Renal cortical epithelial cell (primary cell): Measurements from ENCODE around the gene PLGRKT. TPM values are rescaled to one million over a fixed set of nuclear protein-coding genes. Genes with fewer than 3 reads are reported as not detected.
"Not testable (repeated sequence)": the region's sequence is repeated elsewhere in the genome, so short reads cannot be mapped to it uniquely, and the experiment has no call there.

Experiments
- DNase-seq: peaks from one replicate; pipeline ENCODE4 v3.0.0-alpha.2; 2011; ENCODE audit warnings: low read depth
- total RNA-seq: library from RNA; depleted of rRNA; stranded (reverse); fragments of >200 nt; gene quantifications from 2 replicates; pipeline ENCODE4 v1.2.3, GENCODE V29; 2014

Gene PLGRKT, protein sequence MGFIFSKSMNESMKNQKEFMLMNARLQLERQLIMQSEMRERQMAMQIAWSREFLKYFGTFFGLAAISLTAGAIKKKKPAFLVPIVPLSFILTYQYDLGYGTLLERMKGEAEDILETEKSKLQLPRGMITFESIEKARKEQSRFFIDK
- total RNA-seq = 19.8 and 53.1 TPM in 2 replicates

- peak; percentile 86 for DNase-seq
Measured at GRCh38 chr9:5437254-5438216, at the start of gene PLGRKT. Gene PLGRKT, minus strand, starts transcription at chr9:5437925. Its CDS starts 5,948 bp downstream, at chr9:5431977.

- no peak for DNase-seq
Measured at GRCh38 chr9:5486988-5487387, 49.3 kb upstream of the PLGRKT start.

- no peak for DNase-seq
Measured at GRCh38 chr9:5485378-5486085, 47.8 kb upstream of the PLGRKT start.

GRCh38 chr9:5483306-5483705 lies 45.6 kb upstream of the PLGRKT start:
- DNase-seq = no peak

DNA sequence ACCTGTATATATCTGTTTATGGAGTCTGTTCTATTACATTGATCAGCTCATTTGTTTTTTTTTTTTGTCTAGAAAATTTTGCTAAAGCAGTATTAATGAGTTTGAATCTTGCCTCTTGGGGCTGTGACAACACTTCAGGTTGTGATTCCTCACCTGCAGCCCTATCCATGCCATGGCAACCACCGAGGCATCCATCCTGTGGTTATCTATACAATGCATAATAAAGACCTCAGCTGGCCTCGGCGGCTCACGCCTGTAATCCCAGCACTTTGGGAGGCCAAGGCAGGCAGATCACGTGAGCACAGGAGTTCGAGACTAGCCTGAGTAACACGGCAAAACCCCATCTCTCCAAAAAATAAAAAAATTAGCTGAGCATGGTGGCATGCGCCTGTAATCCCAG lies 44.5 kb upstream of the PLGRKT start:
- no peak for DNase-seq

- DNase-seq = no peak
Measured at GRCh38 chr9:5481322-5482040, 43.8 kb upstream of the PLGRKT start.

GRCh38 chr9:5480919-5481318 lies 43.2 kb upstream of the PLGRKT start:
- no peak for DNase-seq

DNA sequence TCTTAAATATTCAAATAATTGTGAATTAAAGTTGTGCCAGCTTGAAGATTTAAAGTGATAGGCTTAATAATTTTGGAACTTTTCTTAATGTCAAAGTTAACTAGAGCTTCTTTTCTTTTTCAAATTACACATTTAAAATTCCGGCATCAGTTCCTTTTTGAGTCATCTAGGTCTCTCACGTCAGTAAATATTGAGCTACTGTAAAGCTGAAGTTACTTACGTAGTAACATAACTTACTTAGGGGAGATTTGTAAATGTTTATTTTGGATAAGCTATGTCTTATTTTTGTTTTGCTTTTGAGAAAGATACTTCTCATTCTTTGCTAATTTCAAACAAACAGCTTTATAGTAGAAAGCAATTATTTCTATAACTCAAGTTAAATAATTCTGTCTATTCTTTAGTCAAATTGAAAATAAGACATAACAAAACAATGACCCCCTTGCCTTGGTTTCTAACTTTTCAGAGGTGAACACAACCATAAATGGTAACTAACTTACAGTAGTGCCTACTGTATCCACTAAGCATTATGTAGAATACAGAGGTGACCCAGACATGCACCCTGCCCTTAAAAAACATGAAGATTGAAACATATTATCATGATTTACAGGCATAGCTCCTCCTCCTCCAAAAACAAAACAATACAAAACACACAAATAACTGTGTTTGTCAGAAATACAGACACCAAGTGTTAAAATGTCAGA lies 42.4 kb upstream of the PLGRKT start:
- no peak for DNase-seq

DNA sequence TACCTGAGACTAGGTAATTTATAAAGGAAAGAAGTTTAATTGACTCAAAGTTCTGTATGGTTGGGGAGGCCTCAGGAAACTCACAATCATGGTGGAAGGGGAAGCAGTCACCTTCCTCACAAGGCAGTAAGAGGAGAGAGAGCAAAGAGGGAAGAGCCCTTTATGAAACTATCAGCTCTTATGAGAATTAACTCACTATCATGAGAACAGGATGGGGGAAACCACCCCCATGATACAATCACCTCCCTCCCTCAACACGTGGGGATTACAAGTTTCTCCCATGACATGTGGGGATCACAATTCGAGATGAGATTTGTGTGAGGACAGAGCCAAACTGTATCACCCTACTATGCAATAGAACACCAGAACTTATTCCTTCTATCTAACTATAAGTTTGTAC lies 40.5 kb upstream of the PLGRKT start:
- DNase-seq = no peak

DNA sequence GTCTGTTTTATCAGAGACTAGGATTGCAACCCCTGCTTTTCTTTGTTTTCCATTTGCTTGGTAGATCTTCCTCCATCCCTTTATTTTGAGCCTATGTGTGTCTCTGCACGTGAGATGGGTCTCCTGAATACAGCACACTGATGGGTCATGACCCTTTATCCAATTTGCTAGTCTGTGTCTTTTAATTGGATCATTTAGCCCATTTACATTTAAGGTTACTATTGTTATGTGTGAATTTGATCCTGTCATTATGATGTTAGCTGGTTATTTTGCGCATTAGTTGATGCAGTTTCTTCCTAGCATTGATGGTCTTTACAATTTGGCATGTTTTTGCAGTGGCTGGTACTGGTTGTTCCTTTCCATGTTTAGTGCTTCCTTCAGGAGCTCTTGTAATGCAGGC lies 37.9 kb upstream of the PLGRKT start:
- not testable (repeated sequence) for DNase-seq

DNA sequence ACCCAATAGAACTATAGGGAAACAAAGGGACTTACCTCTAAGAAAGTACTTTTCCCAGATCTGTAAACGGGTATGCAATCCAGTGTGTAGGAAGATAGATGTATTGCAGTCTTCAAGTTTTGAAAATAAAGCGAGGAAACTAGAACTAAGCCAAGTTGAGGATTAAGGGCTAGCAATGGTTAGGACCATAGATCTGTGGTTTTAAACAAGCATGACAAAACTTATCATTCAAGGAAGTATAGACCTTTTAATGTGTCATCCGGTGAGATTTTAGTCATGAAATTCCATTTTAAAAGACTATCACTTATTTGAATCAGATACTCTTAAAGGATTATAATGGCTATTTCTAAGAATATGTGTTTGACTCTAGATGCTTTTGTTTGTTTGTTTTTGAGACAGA lies 33.1 kb upstream of the PLGRKT start:
- DNase-seq = no peak

- DNase-seq = no peak
Measured at GRCh38 chr9:5470122-5470521, 32.4 kb upstream of the PLGRKT start.

DNA sequence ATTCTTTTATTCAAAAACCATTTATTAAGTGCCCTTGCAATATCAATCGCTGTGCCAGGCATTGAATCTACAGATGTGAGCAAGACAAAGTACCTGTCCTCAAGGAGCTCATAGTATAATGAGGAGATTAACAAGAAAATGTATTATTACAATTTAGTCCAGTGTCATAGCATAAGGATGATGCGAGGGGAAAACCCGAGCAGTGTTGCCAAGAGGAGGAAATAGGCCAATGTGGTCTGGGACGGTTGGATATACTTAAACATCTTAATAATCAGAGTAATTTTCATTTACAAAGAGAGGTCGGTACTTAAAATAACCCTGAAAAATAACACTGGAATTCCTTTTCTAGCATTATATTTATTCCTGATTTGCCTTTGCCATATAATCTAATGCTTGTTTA lies 31.1 kb upstream of the PLGRKT start:
- DNase-seq = no peak

GRCh38 chr9:5466766-5467165 lies 29.0 kb upstream of the PLGRKT start:
- DNase-seq = no peak

DNA sequence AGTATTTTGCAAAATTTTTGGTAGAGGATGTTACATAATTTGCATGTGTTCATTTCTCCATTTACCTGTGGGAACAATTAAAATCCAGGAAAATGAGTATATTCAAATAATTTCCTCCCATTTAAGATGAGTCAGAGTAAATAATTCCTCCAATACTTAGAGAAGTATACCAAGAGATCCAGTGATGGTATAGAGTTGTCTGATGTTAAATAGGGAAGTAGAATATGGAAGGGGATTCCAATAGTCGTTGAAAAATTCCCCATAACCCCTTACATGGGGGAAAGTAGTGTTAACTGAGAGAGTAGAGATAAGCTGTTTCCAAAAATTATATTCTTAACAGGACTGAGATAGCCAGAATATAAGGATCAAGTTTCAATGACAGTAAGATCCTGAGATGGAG lies 28.3 kb upstream of the PLGRKT start:
- DNase-seq = no peak

GRCh38 chr9:5464831-5465330 lies 27.2 kb upstream of the PLGRKT start:
- DNase-seq = not testable (repeated sequence)

DNA sequence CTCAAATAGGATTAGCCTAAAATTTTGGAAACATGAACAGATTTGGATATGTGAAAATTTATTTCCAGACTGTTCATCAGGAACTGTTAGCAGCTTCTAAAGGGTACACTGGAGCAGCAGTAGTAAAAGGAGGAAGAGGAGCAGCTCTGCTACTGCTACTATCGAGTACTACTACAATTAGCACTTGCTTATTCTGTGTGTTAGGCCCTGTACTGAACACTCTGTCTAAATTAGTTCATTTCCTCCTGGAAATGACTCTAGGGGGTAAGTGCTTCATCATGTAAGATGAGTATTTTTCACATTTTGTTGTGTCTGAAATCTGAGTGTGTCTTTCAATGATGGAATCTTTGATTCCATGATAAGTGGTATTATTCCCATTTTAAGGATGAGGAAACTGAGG lies 22.4 kb upstream of the PLGRKT start:
- DNase-seq = no peak

GRCh38 chr9:5459289-5459829 lies 21.6 kb upstream of the PLGRKT start:
- peak; percentile 95 for DNase-seq

- DNase-seq = peak; percentile 87
Measured at GRCh38 chr9:5455181-5455580, 17.5 kb upstream of the PLGRKT start.

- no peak for DNase-seq
Measured at GRCh38 chr9:5453673-5454072, 15.9 kb upstream of the PLGRKT start.

DNA sequence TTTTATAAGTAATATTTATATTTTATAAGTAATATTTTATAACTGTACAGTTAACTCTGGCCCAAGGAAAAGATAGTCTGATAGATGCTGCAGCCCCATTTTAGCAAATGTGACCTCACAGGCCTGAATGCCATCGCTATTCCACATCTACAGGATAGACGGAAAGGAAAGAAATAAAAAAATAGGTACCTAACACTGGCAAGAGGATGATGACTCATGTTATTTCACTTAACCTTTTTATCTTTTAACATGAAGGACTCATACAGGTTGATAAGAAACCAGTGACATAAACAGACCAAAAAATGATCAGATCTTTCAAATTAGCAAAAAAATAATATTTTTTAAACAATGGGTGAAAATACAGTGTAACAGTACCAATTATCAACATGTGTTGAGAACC lies 15.3 kb upstream of the PLGRKT start:
- DNase-seq = no peak
